T-helper 17 cell (primary cell): ENCODE data around the gene HDGFL1. TPM values are rescaled to one million over a fixed set of nuclear protein-coding genes. Genes with fewer than 3 reads are reported as not detected.

Experiments used
- ATAC-seq: fragments of 150-1000 bp; cut with Tn5 transposase; 2 replicates; pipeline ENCODE4 v1.10.0; 2021; ENCODE audit warnings: mild to moderate bottlenecking, moderate library complexity
- DNase-seq, 3 donors: peaks; one replicate each; pipeline versions ENCODE4 v3.0.0 to v3.0.0-alpha.2; 2020 to 2021
- H3K9me3 ChIP-seq: one replicate; pipeline ENCODE4 v1.7.0; 2013; ENCODE audit warnings: low read length, mild to moderate bottlenecking; ENCODE audit not compliant: control insufficient read depth, poor library complexity, severe bottlenecking
- H3K27ac Mint-ChIP-seq: one replicate; pipeline ENCODE4 v1.8.0; 2022; ENCODE audit warnings: mild to moderate bottlenecking, moderate library complexity, mixed read lengths
- H3K27me3 Mint-ChIP-seq: one replicate; pipeline ENCODE4 v1.8.0; 2022; ENCODE audit warnings: mixed read lengths
- H3K36me3 Mint-ChIP-seq: one replicate; pipeline ENCODE4 v1.8.0; 2022; ENCODE audit warnings: low read depth, mixed read lengths
- H3K4me1 Mint-ChIP-seq: one replicate; pipeline ENCODE4 v1.8.0; 2022; ENCODE audit warnings: mild to moderate bottlenecking, mixed read lengths
- H3K4me3 Mint-ChIP-seq: one replicate; pipeline ENCODE4 v1.8.0; 2022; ENCODE audit warnings: mild to moderate bottlenecking, moderate library complexity, mixed read lengths
- total RNA-seq, 4 donors: library from RNA in 2 of 4; stranded (reverse) in 2 of 4; gene quantifications; one replicate each; pipeline ENCODE4 v1.2.3 and lab custom pipeline; 2022 to 2026

The HDGFL1 gene
- total RNA-seq, 2 donors from 2014 or later = not detected

DNA sequence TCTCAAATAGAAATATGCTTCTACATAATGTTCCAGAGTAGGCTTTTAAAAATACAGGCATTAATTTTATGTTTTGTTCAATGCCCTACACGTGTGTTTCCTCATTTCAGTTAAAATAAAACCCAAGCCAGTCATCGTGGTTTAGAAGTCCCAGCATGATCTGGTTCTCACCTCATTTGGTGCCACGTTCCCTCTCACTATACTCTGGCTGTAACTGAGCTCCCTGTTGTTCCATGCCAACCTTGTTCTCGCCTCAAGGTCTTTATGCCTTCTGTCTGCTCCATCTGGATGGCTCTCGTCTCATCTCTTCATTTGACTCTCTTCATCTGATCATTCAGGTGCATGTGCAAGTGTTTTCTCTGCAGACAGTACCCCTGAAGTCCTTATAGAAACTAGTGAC lies 32.6 kb downstream of the HDGFL1 start:
- H3K27me3 Mint-ChIP-seq = no peaks in the 10 kb centered on the region
- H3K4me1 Mint-ChIP-seq = no peaks in the 10 kb centered on the region
- no peak for ATAC-seq
- no peaks in the 10 kb centered on the region for H3K9me3 ChIP-seq
- H3K36me3 Mint-ChIP-seq = no peaks in the 10 kb centered on the region
- H3K27ac Mint-ChIP-seq = no peak overlapping the region
- no peak for DNase-seq
- H3K4me3 Mint-ChIP-seq = no peak overlapping the region

DNA sequence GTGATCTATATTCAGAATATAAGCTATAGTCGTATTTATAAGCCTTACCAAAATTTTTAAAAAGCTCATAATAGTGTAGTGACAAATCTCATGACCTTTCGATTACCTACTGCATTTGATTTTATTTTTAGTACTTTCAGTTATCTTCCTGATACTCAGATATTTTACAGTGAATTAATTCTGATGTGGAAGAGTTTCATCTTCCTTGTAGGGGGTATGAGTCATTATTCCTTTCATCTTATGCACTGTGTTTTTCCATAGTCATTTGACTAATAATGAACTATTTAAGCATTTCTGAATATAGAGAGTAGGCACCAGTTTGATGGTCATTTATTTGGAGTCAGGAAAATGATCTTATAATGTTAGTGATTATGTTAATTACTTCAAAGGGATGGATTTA lies 36.4 kb downstream of the HDGFL1 start:
- ATAC-seq = no peak
- H3K27me3 Mint-ChIP-seq = no peaks in the 10 kb centered on the region
- no peaks in the 10 kb centered on the region for H3K9me3 ChIP-seq
- no peaks in the 10 kb centered on the region for H3K4me1 Mint-ChIP-seq
- H3K36me3 Mint-ChIP-seq = no peaks in the 10 kb centered on the region
- H3K4me3 Mint-ChIP-seq = no peak overlapping the region
- H3K27ac Mint-ChIP-seq = no peak overlapping the region
- DNase-seq = no peak

GRCh38 chr6:22610127-22610526 lies 40.8 kb downstream of the HDGFL1 start:
- Mint-ChIP-seq H3K36me3 (no peaks in the 10 kb centered on the region), H3K27ac (no peak overlapping the region), H3K4me1 (no peaks in the 10 kb centered on the region), H3K27me3 (no peaks in the 10 kb centered on the region), H3K4me3 (no peak overlapping the region)
- no peak for DNase-seq
- ATAC-seq = no peak
- H3K9me3 ChIP-seq = no peaks in the 10 kb centered on the region

DNA sequence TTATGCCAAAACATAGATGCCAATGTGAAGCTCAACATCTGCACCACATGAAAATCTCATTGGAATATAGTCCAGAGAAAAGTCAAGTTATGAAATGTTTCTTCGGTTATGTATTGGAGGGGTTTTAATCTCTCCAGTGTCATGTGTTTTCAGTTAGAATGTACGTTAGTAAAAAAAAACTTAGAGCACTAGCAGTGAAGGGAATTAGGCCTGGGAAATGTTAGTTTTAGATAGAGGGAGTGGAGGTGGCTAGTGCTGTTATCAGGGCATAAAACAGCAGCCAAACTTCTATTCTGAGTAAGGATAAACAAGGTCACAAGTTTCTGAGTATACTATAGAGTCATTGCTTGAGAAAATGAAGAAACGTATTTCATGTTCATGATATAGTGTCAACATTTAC lies 42.9 kb downstream of the HDGFL1 start:
- no peaks in the 10 kb centered on the region for H3K4me1 Mint-ChIP-seq
- no peaks in the 10 kb centered on the region for H3K36me3 Mint-ChIP-seq
- no peak overlapping the region for H3K27ac Mint-ChIP-seq
- DNase-seq (no peak), ATAC-seq (no peak)
- no peak overlapping the region for H3K4me3 Mint-ChIP-seq
- H3K9me3 ChIP-seq = no peaks in the 10 kb centered on the region
- H3K27me3 Mint-ChIP-seq = no peaks in the 10 kb centered on the region

DNA sequence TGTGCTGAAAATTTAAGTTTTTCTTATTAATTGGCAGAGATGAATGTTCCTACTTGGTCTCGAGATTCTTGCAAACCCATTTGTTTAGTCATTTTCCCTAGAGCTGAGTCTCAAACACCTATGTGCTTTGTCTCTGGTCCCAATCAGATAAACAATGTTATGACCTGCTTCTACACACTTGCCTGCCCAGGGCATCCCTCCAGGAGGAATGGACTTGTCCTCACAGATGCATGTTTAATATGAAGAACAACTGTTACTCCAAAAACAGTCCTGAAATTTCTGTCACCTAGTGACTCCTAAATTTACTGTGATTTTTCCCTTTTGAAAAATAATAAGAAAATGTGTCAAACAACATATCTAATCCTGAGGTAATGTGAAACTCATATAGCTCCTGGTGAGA lies 43.7 kb downstream of the HDGFL1 start:
- Mint-ChIP-seq H3K27ac (no peak overlapping the region), H3K36me3 (no peaks in the 10 kb centered on the region), H3K4me1 (no peaks in the 10 kb centered on the region), H3K27me3 (no peaks in the 10 kb centered on the region), H3K4me3 (no peak overlapping the region)
- ATAC-seq = no peak
- no peak for DNase-seq
- no peaks in the 10 kb centered on the region for H3K9me3 ChIP-seq

GRCh38 chr6:22613695-22614094 lies 44.3 kb downstream of the HDGFL1 start:
- Mint-ChIP-seq H3K36me3 (no peaks in the 10 kb centered on the region), H3K4me1 (no peaks in the 10 kb centered on the region), H3K4me3 (no peak overlapping the region), H3K27me3 (no peaks in the 10 kb centered on the region), H3K27ac (no peak overlapping the region)
- DNase-seq (no peak), ATAC-seq (no peak)
- H3K9me3 ChIP-seq = no peaks in the 10 kb centered on the region

DNA sequence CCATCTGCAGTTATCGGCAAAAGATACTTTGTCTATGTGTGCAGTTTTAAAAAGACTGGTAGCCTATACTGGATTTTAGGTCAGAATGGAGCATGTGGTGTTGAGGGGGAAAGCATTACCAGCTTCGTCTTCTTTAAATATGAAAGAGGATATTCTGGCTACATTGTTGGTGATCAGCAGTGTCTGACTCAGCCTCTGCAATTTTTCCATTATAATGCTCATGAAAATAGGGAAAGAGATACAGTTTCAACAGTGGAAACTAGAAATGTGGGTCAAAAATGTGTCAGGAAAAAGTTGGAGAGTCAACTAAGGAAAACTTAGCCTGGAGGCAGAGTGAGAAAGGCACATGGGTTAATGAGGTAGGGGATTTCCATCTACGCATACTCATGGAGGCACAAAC lies 45.2 kb downstream of the HDGFL1 start:
- H3K4me1 Mint-ChIP-seq = no peaks in the 10 kb centered on the region
- no peak overlapping the region for H3K4me3 Mint-ChIP-seq
- ATAC-seq = no peak

GRCh38 chr6:22621028-22621427 lies 51.7 kb downstream of the HDGFL1 start:
- ATAC-seq (no peak), DNase-seq (no peak)
- Mint-ChIP-seq H3K36me3 (no peaks in the 10 kb centered on the region), H3K4me1 (no peaks in the 10 kb centered on the region), H3K27ac (no peak overlapping the region), H3K27me3 (no peaks in the 10 kb centered on the region), H3K4me3 (no peak overlapping the region)
- H3K9me3 ChIP-seq = no peaks in the 10 kb centered on the region

More for the DNA sequence above, 45.2 kb downstream of the HDGFL1 start:
- H3K27me3 Mint-ChIP-seq = no peaks in the 10 kb centered on the region
- no peaks in the 10 kb centered on the region for H3K9me3 ChIP-seq
- no peak for DNase-seq
- H3K36me3 Mint-ChIP-seq = no peaks in the 10 kb centered on the region
- H3K27ac Mint-ChIP-seq = no peak overlapping the region
